ENCODE data around the gene GGACT. TPM values are rescaled to one million over a fixed set of nuclear protein-coding genes. Genes with fewer than 3 reads are reported as not detected.
"Not testable (repeated sequence)": the region's sequence is repeated elsewhere in the genome, so short reads cannot be mapped to it uniquely, and the experiment has no call there.

GGACT gene
- total RNA-seq, 2 donors from 2014 or later = 8.3 to 9.8 TPM

DNA sequence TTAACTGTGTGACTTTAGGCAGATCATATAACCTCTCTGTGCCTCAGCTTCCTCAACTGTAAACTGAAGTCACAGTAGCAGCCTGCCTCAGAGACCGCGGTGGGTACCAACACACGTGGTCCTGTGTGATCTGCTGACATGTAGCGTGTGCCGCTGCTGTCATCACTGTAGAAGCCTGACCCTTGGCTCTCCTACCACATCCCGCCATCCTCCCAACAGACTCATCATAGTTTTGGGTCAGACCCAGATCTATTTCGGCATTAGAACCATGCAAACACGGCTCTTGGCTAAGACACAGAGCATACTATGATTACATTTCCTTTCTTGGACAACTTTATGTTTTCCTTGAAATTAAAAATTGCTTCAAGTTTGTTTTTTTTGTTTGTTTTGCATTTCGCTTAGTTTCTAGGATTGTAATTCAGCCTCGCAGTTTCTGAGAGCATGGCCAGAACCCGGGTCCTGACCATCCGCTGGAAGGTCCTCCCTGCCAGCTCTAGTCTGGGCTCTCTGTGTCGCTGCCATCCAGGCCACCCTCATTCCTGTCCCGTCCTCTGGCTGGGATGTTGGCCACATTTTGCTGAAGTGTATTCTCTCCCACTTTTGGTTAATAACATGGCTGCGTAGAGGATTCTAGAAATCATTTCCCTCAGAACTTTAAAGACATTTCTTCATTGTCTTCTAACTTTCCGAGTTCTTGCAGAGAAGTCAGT lies 53.0 kb downstream of the GGACT start:
- no peak for ATAC-seq
- intact Hi-C loops (cut with DNase I, micrococcal nuclease) = no loop called here

DNA sequence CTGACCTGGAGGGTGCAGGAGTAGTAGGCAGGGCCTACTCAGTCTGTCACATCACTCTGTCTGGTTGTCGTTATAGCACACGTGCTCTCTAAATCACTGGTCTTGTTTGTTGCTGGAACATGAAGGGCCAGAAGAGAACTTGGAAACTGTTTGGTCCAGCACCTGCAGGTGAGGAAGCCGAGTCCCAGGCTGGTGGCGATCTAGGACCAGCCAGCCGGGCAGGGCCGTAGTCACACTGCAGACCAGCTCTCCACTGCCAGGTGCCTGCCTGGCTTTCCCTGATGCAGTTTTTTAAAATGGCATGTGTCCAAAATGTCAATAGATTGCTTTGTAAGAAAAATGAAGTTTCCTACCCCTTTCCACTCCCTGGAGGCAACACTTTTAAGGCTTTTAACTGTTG lies 53.7 kb downstream of the GGACT start:
- DNase-seq = no peak
- intact Hi-C loops (cut with DNase I, micrococcal nuclease) = no loop called here
- no peak for ATAC-seq

More for the DNA sequence above, 53.0 kb downstream of the GGACT start:
- no peak for DNase-seq

DNA sequence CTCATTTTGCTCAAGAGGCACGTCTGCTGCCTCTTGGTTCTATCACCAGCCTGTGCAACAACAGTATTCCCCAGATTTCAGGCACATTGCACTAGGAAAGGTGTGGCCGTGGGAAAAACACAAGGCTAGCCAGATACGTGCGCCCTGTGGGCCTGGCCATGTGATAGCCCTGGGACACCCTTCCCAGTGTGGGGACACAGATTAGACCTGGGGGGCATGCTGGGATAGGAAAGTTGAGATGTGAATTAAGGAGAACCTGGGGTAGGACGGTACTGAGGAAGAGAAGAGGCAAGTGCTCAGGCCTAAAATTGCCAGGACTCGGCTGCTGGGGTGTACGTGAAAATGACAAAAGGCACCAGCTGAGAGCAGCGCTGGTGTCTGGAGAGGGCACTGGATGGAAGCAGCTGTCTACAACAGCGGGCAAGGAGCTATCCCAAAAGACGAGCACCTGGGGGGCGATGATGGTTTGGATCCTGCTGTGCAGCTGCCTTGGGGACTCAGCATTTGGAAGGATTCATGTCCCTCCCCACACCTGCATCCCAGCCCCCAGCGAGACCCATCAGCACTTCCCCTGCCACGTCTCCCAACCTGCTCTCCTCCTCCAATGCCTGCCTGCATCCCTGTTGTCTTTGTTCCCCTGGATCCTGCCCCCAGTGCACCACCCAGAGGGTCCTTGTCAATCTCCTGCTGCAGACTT lies 54.3 kb downstream of the GGACT start:
- DNase-seq (no peak), ATAC-seq (peak; percentile 4)
- intact Hi-C loops (cut with DNase I, micrococcal nuclease) = no loop called here

DNA sequence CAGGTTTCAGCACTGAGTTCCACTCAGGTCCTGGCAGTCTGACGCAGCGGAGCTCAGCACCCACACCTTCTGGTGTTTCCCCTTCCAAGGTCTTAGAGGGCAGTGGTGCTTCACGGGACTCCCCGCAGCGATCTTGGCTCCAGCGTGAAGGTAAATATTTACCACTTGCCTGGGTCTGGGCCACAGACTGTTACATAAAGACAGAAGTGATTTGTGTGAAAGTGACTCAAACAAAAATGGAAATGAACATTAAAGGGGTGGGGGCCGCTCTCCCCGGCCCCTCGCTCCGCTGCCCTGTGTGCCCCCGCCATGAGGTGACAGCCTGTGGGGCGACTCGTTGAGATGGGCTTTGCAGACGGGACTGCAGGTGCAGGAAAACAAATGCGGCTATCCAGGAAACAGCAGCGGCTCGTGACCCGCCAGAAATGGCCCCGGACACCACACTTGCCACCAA lies 55.0 kb downstream of the GGACT start:
- DNase-seq (no peak), ATAC-seq (peak; percentile 64)
- intact Hi-C loops (cut with DNase I, micrococcal nuclease) = no loop called here

DNA sequence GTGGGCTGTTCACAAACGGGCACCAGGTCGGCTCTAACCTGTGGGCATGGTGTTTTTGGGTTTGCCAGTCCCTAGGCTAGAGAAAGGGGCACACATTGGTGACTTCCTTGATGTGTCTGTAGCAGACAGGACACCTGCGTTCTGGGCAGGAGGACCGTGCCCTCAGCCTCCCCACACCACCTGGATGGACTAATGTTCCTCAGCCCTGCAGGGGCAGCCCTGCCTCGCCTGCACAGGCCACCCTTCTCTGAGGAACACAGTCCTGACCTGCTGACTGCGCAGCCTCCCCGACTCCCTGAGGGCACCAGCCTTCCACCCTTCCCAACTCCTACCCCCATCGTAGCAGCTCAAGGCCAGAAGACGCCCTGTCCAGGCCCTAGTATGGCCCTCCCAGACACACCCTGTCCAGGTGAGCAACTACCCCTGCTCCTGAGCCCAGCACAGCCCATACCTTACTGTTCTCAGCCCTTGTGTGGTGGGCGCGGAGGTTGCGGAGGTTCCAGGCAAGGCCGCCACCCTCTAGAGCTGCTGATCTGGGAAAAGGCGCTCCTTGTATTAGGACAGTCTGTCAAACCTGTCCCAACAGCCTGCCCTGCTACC lies 55.7 kb downstream of the GGACT start:
- intact Hi-C loops (cut with DNase I, micrococcal nuclease) = no loop called here
- no peak for DNase-seq
- peak; percentile 23 for ATAC-seq

DNA sequence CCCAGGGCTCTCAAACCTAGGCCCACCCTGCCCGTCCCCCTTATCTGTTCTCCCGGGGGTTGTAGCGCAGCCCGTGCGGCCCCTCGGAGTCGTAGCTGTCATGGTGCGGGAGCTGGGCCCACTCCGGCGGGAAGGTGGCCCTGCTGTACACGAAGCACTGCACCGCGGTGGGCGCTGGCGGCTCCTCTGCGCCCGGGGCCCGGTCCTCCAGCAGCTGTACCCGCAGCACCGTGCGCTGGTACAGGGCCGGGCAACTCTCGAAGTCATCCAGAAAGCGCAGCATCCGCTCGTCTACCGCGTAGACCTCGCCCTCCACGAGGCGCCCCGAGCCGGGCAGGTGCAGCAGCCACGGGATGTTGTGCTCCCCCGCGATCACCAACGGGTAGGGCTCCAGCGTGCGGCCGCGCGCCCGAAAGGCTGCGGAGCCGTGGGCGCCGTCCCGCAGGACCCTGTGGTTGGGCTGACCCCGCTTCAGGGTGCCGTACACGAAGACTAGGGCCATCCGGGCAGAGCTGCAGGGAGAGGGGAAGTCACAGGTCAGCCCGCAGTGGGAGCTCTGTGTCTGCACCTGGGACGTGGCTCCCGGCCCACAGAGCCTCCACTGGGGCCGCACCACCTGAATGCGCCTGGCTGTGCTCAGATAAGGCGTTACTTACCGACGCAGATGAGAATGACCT lies 56.4 kb downstream of the GGACT start:
- ATAC-seq = no peak
- no peak for DNase-seq
- intact Hi-C loops (cut with DNase I, micrococcal nuclease) = no loop called here

DNA sequence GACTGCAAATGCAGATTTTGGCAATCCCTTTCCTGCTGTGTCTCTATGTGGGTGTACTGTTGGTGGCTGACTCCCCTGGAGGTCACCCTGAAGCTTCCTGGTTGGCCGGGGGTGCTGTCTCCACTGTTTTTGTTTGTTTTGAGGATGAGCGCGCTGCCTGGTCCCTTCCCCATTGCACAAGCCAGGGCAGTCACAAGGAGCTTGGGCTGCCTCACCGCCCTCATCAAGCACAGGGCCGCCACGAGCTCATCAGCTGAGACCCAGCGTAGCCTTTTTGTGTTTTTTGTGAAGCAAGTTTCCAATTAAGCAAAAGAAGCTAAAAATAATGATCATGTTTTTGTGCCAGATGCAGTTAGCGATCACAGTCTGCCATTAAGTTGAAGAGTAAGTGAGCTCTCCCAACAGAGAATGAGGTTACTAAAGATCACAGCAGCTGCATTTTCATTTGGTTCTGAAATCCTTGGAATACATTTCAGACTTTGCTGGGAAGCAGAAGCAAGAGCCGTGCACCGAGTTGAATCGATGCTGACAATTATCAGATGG lies 57.8 kb downstream of the GGACT start:
- DNase-seq = no peak
- ATAC-seq = no peak
- intact Hi-C loops (cut with DNase I, micrococcal nuclease) = no loop called here

DNA sequence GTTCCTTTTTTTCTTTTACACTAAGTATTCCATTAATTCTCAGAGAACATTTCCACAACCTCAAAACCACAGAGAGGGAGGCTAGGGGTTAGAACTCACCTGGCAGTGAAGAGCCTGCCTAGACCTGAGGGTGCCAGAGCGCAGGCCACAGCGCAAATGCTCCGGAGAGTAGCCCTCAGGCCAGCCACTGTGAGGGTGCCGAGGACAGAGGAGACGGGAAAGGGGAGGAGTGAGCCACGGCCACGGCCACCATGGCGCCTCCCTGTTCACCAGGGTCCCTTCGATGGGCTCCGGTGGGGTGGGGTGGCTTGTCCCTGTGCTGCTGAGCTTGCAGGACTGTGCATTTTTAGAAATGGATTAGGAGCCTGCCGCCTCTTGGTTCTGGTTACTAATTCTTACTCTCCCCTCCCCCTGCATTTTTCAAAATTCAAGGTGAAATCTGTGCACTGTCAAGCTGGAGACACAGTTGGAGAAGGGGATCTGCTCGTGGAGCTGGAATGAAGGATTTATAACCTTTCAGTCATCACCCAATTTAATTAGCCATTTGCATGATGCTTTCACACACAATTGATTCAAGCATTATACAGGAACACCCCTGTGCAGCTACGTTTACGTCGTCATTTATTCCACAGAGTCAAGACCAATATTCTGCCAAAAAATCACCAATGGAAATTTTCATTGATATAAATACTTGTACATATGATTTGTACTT lies 58.8 kb downstream of the GGACT start:
- intact Hi-C loops (cut with DNase I, micrococcal nuclease) = no loop called here
- ATAC-seq (no peak), DNase-seq (no peak)

DNA sequence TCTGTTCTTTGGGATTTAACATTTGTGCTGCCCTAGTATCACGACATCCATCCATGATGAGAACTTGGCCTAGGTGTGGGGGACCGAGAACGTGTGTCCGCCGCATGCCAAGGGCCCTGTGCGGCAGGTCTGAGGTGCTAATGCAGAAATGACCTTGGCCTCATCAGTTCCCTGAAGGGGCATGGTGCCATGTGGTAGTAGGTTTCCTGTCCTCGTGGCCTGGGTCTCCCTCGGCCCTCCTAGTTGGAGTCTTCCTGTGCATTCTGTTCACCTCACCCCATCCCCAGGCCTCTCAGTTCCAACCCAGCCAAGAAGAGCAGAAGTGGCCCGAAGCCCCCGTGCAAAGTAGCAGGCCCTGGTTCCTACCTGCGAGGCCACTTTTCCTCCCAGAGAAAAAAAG lies 59.8 kb downstream of the GGACT start:
- ATAC-seq = no peak
- DNase-seq = no peak
- intact Hi-C loops (cut with DNase I, micrococcal nuclease) = no loop called here

DNA sequence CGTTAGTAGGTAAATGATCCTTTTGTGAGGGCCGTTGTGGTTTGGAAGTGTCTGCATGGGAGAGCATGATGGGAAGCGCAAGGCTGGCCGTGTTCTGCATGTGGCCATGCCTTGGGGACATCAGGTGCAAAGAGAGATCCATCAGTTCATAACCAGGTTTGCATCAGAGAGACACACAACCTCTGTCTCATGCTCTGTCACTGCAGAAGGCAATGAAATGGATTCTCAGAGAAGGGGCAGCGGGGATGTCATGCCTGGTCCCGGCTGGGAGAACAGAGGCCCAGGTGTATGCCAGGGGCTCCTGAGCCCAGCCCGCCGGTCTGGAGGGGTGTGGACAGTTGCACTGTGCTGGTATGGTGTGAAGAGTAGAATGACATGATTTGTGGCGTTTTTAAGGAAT lies 60.2 kb downstream of the GGACT start:
- DNase-seq (no peak), ATAC-seq (no peak)
- intact Hi-C loops (cut with DNase I, micrococcal nuclease) = no loop called here

DNA sequence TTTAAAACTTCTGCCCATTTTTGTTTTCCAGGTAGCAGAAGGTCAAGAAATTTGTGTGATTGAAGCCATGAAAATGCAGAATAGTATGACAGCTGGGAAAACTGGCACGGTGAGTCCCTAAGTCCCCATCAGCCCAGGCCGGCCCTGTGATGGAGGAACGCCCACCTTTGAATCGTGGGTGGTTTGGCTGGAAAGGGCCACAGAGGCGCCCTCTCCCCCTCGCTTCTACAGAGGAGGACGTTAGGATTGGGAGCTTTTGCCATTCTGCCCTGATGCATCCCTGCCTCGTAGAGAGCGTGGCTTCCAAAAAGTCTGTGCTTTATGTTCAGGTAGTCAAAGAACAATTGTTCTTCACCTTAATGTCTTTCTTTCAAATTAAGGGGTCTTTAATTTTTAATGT lies 60.9 kb downstream of the GGACT start:
- no peak for ATAC-seq

DNA sequence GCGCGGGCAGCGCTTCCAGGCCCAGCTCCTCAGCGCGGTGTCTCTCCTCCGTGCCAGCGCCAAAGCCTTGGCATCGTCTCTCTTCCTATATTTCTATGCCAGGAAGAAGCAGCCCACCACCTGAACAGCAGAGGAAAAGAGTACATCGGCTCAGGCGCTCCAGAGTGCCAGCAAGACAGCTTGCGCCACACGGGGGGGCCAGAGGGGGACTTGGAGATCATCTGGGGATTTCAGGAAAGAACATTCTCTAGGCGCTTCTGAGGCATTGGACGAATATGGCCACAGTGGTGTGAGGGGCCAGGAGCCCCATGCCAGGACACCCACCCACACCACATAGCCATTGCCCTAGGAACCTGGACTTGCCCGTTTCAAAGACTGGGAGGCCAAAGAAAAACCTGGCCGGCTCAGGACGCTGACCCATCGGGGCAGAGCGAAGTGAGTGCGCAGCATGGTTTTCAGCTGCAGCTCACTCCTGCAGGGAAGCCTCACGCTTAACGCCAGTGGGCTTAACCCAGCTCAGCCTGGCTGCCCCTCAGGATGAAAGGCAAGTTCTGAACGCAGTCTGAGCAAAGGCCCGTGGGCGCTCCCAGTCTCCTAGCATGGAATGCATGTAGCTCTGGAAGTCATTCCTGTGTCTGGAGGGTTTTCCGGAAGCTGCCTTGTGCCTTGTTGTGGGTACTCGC lies 62.1 kb downstream of the GGACT start:
- ATAC-seq (no peak), DNase-seq (no peak)
- intact Hi-C loops (cut with DNase I, micrococcal nuclease) = no loop called here

More for the DNA sequence above, 60.9 kb downstream of the GGACT start:
- intact Hi-C loops (cut with DNase I, micrococcal nuclease) = no loop called here
- DNase-seq = no peak

DNA sequence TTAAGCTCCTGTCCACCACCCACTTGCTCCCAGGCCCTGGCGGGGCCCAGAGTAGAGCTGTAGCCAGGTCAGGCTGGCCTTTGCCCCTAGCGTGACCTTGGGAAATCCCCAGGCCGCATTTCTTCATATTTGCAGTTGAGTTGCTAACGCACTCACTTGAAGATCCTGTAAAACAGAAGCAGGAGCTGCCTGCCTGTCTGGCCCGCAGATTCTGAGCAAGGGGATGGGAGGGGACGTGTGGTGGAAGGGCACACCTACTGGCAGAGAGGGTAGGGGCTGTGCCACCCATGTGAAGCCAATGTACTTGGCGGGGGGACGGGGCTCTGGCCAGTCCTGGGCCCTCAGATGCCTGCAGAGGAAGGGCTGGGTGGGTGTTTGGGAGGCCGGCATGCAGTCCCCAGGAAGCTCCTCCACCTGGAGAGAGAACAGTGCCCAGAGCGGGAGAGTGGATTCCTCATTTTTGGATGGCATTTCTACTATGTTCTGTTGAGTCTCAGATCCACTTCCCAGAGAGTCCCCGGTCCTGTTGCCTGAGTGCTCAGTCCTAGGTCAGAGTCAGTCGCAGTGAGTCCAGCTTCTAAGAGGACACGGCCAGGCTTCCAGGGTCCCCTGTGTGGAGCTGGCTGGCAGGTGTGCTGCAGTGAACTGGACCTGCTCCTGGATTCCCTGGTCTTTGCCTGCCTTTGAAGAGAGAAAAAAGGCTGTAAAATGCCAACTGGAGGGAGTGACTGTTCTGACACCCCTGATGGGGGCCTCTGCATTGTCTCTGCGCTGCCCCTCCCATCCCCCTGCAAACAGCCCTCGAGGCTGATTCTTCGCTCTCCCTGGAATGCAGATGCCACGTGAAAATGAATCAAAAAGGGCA lies 62.9 kb downstream of the GGACT start:
- intact Hi-C loops (cut with DNase I, micrococcal nuclease) = no loop called here

DNA sequence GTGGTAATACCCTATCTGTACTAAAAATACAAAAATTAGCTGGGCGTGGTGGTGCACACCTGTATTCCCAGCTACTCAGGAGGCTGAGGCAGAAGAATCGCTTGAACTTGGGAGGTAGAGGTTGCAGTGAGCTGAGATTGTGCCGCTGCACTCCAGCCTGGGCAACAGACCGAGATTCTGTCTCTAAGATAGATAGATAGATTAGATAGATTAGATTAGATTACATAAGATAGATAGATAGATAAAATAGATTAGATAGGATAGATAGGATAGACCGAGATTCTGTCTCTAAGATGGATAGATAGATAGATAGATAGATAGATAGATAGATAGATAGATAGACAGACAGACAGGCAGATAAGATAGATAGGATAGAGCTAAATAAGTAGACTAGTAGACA lies 63.9 kb downstream of the GGACT start:
- DNase-seq; intact Hi-C loops (cut with DNase I, micrococcal nuclease); ATAC-seq: not testable (repeated sequence)

More for the DNA sequence above, 62.9 kb downstream of the GGACT start:
- peak; percentile 25 for ATAC-seq
- DNase-seq = no peak

DNA sequence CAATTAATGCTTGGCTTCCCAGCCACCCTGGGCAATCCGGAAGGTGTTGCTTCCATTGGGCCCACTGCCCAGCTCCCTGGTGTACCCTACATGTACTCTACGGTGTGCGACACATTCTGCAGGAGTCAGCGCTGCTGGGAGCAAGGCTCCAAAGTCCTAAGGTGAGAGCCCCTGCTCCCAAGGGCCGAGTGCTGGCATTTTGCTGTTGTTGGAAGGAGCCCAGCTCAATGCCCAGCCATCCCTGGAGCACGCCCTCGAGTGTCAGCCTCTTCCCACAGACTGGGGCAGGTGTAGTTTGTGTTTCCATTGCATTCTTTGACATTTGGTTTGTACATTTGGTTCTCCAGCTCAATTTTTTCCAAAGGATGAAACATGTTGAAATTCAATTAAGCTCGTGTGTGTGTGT lies 64.6 kb downstream of the GGACT start:
- intact Hi-C loops (cut with DNase I, micrococcal nuclease) = no loop called here
- no peak for ATAC-seq
- no peak for DNase-seq

DNA sequence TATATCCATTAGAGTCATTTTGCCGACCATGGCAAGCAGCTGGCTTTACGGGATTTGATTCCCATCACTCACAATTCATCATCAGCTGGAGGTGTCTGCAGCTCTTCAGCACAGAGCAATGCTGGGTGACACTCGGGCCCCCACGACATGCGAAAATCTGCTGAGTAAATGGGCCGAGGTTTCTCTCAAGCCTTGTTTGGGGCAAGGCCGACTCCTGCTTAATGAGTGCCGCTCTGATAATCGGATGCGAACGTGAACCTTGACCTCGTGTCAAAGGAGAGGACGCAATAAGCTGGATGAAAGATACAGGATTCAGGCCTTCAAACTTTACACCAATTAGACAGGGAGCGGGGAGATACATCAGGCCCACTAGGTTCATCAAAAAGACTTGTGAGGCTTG lies 65.2 kb downstream of the GGACT start:
- DNase-seq = no peak
- ATAC-seq = no peak
- intact Hi-C loops (cut with DNase I, micrococcal nuclease) = no loop called here

DNA sequence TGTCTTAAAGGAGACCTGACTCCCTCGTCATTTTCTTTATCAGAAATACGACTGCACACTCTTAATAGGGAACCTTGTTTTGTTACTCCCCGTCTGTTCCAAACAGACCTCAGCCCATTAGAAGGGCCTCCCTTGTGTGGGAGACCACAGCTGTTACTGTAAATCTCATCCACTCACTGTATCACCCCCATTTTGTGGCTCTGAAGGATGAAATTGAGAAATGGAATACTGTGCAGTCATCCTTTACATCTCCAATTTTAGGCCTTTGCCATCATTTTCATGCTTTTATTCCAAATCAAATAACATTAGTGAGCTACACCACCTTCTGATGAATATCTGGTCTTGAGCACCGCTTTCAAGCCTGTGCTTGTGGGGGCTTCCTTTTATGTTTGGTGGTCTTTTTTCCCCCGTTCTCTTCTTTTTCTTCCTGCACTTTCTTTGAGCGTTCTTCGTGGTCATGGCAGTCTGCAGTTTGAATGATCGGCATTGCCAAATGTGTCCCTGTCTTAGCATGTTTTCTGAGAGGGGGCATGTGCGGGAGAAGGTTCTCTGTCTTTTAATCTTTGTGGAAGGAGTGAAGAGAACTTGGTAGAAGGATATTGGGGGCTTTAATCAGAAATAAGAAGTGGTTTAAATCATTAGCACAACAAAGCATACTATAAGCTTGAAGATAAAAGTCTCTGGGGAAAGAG lies 65.8 kb downstream of the GGACT start:
- intact Hi-C loops (cut with DNase I, micrococcal nuclease) = no loop called here
- DNase-seq = no peak
- ATAC-seq = no peak

All from left colon (tissue), 2 donors.